ENCODE results near the gene AKR1B1.

Gene AKR1B1

GRCh38 chr7:134469622-134470021, 10.7 kb upstream of the AKR1B1 start:
- no peak for DNase-seq (ENCODE audit: low read depth)

- no peak for DNase-seq (ENCODE audit: low read depth)
Observed at GRCh38 chr7:134468475-134468874, 9.6 kb upstream of the AKR1B1 start.

GRCh38 chr7:134468054-134468453, 9.2 kb upstream of the AKR1B1 start:
- DNase-seq (ENCODE audit: low read depth), result no peak

DNA sequence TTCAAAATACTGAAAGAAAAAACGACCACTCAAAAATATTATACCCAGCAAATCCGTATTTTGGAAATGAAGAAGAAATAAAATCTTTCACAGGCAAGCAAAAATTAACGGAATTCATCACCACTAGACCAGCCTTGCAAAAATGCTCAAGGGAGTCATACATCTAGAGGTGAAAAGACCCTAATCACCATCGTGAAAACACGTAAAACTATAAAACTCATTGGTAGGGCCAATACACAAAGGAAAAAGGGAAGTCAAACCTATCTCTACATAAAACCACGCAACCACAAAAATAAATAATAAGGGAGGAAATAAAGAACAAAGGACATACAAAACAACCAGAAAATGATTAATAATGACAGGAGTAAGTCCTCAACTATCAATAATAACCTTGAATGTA, 6.6 kb upstream of the AKR1B1 start:
- no peak for DNase-seq (ENCODE audit: low read depth)

- no peak for DNase-seq (ENCODE audit: low read depth)
Observed at GRCh38 chr7:134464496-134464895, 5.6 kb upstream of the AKR1B1 start.

DNA sequence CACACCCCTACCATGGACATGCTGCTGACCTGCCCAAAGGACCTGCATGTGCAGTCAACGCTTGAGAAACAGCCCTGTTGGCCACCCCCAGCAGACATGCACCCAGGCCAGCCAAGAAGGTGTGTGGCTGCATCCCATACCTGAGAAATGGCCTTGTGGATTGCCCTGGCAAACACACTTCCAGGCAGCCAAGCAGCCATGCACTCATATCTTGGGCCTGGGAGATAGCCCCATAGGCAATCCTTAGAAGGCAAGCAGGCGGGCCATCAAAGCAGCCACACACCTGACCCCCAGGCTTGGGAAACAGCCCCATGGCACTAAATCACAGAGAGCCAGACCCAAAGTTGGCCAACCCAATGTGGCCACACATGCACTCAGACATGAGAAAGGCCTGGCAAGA, 4.9 kb upstream of the AKR1B1 start:
- no peak for DNase-seq (ENCODE audit: low read depth)

GRCh38 chr7:134462337-134462925, 3.5 kb upstream of the AKR1B1 start:
- peak; percentile 31 for DNase-seq (ENCODE audit: low read depth)

GRCh38 chr7:134461916-134462315, 3.0 kb upstream of the AKR1B1 start:
- DNase-seq (ENCODE audit: low read depth), result no peak

- DNase-seq (ENCODE audit: low read depth), result no peak
Observed at GRCh38 chr7:134459981-134460380, 1.1 kb upstream of the AKR1B1 start.

GRCh38 chr7:134458341-134458805, 527 bp downstream of the AKR1B1 start:
- DNase-seq (ENCODE audit: low read depth), result no peak

DNA sequence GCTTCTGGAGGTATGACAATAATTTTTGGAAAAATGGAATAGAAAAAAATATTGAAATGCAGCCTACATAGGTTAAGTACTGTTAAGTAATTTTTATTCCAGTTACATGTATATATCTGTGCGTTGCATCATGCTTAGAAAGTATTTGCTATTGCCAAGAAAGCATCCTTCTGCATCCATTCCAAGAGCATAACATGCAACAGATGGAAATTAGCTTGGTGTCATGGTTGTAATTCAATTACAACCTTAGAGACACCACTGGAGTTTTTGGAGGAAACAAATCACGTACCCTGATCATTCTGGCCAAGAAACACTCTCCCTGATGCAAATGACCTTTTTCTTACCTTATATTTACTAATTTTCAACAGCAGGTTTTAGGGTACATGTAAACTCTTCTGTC, 1.7 kb downstream of the AKR1B1 start:
- DNase-seq (ENCODE audit: low read depth), result peak; percentile 85

GRCh38 chr7:134454277-134454676, 4.6 kb downstream of the AKR1B1 start:
- no peak for DNase-seq (ENCODE audit: low read depth)

DNA sequence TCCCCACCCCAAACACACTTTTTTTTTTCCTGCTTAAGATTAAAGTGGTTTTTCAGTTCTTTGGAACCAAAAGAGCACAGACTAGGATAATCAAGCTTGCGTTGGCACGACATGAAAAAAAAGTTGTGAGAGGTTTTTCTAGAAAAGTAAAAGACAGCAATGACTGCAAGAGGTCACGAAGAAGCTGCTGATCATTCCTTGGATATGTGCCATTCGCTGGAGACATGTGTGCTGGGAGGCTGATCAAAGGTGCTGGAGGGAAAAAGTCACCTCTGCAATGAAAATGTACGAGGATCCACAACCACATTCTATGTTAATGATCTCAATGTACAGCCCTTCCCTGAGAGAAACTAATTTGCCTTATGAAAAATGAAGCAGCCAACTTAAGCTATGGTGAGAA, 5.4 kb downstream of the AKR1B1 start:
- DNase-seq (ENCODE audit: low read depth), result no peak

- no peak for DNase-seq (ENCODE audit: low read depth)
Observed at GRCh38 chr7:134452991-134453473, 5.9 kb downstream of the AKR1B1 start.

DNA sequence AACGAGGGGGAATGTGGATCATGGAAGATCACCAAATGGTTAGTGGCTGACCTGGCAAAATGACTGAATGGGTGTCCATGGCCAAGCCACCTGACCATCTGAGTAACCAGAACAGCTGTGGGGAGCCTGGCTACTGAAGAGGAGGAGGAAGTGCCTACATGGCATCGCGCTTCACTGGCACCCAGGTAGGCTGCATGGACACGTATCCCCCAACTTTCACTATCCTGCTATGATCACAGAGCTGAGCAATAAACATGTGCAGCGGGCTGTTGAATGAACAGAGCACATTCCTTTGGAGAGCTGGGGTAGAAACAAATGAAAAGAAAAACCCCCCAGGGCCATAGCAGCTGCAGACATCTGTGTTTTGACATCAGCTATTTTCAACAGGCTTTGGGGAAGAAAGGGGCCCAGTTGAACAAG, 6.5 kb downstream of the AKR1B1 start:
- DNase-seq (ENCODE audit: low read depth), result no peak

- no peak for DNase-seq (ENCODE audit: low read depth)
Observed at GRCh38 chr7:134451656-134452055, 7.2 kb downstream of the AKR1B1 start.

DNA sequence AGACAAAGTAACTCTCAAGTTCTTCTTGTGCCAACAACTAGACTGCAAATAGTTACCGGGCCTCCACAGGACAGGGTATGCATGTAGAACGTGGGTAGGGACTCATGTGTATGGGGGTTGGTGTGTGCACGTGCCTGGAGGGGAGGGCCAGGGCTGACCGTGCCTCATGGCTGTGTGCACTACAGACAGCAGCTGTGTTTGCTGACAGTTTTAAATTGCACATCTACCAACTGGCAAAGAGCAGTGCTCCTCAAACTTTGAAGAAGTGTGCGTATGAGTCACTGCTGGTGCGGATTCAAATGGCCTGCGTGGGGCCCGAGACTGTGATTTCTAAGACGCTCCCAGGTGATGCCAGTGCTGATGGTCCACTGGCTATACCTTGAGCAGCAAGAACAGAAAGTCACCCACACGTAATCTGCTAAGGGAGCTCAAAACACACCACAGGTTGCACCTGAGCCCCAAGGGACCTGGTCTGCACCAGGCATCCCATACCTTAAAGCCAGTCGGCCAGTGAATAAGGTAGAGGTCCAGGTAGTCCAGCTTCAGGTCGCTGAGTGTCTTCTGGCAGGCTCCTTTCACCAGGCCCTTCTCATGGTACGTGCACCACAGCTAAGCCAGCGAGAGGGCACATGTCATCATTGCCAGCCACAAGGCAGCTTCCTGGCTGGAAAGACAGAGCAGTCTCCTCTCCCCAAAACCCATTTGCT, 8.5 kb downstream of the AKR1B1 start:
- DNase-seq (ENCODE audit: low read depth), result no peak

- DNase-seq (ENCODE audit: low read depth), result no peak
Observed at GRCh38 chr7:134449680-134450079, 9.2 kb downstream of the AKR1B1 start.

DNA sequence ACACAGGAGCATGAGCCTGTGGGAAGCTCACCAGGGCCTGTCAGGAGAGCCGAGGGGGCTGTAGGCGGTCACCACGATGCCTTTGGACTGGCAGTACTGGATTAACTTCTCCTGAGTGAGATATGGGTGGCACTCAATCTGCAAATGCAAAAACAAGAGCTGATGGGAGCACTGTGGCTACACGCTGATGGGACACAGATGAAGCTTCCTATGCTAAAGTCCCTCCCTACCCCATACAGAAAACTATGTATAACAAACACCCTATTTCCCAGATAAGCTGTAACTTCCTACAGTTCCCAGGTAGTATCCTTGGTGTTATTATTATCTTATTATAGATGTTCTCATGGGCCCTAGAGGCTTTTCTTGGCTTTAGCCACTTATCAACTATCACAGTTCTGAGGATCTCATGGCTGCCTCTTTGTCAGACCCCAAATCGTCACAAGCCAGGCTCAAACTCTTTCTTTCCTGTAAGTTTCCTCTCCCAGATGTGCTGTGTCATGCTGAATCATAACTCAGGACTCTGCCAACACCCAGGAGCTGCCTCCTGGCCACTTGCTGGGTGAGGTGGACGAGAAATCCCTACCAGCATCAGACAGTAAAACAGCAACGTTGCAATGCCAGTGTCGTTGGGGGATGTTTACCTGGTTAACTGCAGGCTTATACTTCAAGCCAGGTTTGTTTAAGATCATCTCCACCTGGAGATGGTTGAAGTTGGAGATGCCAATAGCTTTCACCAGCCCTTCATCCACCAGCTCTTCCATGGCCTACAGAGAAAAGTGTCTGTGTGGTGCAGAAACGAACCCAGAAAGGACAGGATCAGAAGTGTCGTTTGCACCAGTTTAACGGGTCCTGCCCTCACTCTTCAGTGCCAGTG, 10.3 kb downstream of the AKR1B1 start:
- DNase-seq (ENCODE audit: low read depth), result peak; percentile 68

- DNase-seq (ENCODE audit: low read depth), result no peak
Observed at GRCh38 chr7:134447383-134447782, 11.5 kb downstream of the AKR1B1 start.

GRCh38 chr7:134446923-134447322, 12.0 kb downstream of the AKR1B1 start:
- DNase-seq (ENCODE audit: low read depth), result no peak

GRCh38 chr7:134446446-134446845, 12.5 kb downstream of the AKR1B1 start:
- no peak for DNase-seq (ENCODE audit: low read depth)

GRCh38 chr7:134444961-134445315, 14.0 kb downstream of the AKR1B1 start:
- peak; percentile 27 for DNase-seq (ENCODE audit: low read depth)
